Fibroblast of skin of back (primary cell): Measurements from ENCODE around the gene EFHD1.
"Not testable (repeated sequence)": the region's sequence is repeated elsewhere in the genome, so short reads cannot be mapped to it uniquely, and the experiment has no call there.

Experiments
- DNase-seq: peaks from one replicate; pipeline ENCODE4 v3.0.0-alpha.2; 2013

The EFHD1 gene

GRCh38 chr2:232696609-232697058 is 63.2 kb downstream of the EFHD1 start:
- DNase-seq = no peak

- peak; percentile 93 for DNase-seq
These were observed 63.8 kb downstream of the EFHD1 start, which contains the start of gene GIGYF2 for GRCh38 chr2:232697059-232697806. Gene GIGYF2 (plus strand): TSS chr2:232697331. CDS start chr2:232735198, 37,867 bp downstream.

GRCh38 chr2:232697807-232698110 is 64.4 kb downstream of the EFHD1 start:
- DNase-seq = no peak

- DNase-seq = no peak
These were observed 65.2 kb downstream of the EFHD1 start for GRCh38 chr2:232698556-232699091.

DNA sequence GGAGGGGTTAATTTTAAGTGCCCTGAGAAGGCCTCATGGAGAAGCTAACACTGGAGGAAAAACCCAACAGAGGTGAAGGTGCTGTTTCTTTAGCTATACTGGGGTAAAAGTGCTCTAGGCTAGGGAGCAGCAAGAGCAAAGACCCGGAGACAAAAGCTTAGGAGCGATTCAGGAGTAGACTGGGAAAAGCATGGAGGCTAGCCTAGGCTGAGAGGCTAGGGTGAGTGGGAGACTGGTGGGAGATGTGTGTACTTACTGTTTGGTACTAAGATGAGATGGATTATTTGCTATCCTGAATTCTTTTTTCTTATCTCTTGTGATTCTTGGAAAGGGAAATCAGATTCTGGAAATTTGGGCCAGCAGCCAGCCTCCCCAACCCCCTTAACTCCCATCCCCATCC is 65.7 kb downstream of the EFHD1 start:
- no peak for DNase-seq

GRCh38 chr2:232700154-232700553 is 66.8 kb downstream of the EFHD1 start:
- DNase-seq = no peak

DNA sequence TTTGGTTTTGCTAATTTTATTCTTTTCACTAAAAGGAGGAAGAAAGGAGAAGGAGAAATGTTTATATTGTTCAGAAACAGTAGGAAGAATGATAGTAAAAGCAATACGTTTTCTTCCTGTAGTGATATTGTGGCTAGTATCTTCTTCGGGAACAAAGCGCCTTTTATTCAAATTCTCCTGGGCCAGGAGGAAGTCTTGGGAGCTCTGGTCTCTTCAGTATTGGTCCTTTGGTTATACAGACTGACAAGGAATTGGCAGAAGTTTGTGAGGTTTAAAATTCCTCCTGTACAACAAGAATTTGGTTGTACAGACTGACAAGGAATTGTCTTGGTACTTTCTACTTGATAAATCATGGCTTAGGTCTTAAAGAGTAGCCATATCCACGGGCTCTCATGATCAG is 73.7 kb downstream of the EFHD1 start:
- DNase-seq = no peak

DNA sequence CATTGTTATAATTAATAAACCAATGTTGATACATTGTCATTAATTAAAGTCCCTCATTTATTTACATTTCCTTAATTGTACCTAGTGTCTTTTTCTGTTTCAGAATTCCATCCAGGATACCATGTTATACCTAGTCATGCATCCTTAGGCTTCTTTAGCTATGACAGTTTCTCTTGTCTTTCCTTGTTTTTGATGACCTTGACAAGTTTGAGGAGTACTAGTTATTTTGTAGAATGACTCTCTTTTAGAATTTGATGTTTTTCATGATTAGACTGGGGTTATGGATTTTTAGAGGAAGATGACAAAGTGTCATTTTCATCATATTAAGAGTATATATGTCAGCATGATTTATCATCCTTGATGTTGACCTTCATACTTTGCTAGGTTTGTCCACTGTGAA is 80.1 kb downstream of the EFHD1 start:
- no peak for DNase-seq

GRCh38 chr2:232714969-232715368 is 81.6 kb downstream of the EFHD1 start:
- no peak for DNase-seq

DNA sequence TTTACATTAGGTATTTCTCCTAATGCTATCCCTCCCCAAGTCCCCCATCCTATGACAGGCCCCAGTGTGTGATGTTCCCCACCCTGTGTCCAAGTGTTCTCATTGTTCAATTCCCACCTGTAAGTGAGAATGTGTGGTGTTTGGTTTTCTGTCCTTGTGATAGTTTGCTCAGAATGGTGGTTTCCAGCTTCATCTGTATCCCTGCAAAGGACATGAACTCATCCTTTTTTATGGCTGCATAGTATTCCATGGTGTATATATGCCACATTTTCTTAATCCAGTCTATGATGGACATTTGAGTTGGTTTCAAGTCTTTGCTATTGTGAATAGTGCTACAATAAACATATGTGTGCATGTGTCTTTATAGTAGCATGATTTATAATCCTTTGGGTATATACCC is 86.7 kb downstream of the EFHD1 start:
- not testable (repeated sequence) for DNase-seq

DNA sequence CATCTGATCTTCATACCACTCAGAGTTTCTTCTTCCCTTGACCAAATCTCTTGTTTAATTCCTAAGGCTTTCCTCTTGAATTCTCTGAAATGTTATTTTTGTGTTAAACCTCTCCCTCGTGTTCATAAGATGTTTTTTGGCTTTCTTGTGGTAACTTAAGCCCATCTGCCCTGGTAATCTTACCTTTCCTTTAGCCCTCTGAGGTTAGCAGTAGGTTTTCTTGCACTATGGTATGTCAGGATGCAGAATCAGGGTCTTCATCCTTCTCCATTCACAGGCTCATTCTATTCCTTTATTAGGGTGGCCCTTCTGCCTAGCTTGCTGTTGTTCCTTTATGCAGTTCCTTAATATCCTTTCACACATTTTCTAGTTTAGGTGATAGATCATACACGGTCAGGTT is 87.9 kb downstream of the EFHD1 start:
- no peak for DNase-seq

DNA sequence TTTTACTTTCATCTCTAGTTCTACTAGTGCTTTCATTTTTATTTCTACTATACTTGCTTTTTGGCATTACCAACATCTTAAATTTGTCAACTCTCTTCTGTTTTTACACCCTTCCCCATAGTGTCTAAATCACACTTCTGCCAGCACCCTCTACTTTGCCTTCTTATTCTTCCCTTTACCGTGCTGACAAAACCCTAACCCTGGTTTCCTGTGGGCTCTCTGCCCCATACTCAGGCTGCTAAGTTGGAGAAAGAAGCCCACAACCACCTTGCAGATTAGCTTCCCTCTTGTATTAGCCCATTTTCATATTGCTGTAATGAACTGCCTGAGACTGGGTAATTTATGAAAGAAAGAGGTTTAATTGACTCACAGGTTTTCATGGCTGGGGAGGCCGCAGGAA is 88.5 kb downstream of the EFHD1 start:
- DNase-seq = no peak

- no peak for DNase-seq
These were observed 89.6 kb downstream of the EFHD1 start for GRCh38 chr2:232723027-232723426.

GRCh38 chr2:232728785-232729184 is 95.4 kb downstream of the EFHD1 start:
- DNase-seq = no peak

GRCh38 chr2:232731470-232731869 is 98.1 kb downstream of the EFHD1 start:
- DNase-seq = no peak
